ENCODE measurements around the gene MICAL3.

MICAL3 gene

GRCh38 chr22:17960695-17961445, 63.5 kb downstream of the MICAL3 start:
- Histone ChIP-seq H3K4ac (ENCODE audit: low read depth, low read length) (no peak overlapping the region), H3K9ac (ENCODE audit: low read length) (peak overlapping the region; percentile 46), H3K79me2 (ENCODE audit: control insufficient read depth, insufficient read depth, low read length) (peaks cover 9% of the 10 kb centered on the region), H3K36me3 (ENCODE audit: control insufficient read depth, insufficient read depth, low read length) (no peaks in the 10 kb centered on the region), H4K8ac (ENCODE audit: low read depth, low read length) (no peak overlapping the region), H3K4me1 (ENCODE audit: control insufficient read depth, low read depth, low read length) (peaks cover 13% of the 10 kb centered on the region), H2AK5ac (ENCODE audit: low read length) (no peak overlapping the region), H3K4me2 (ENCODE audit: low read length) (no peak overlapping the region), H3K23ac (ENCODE audit: low read length) (no peak overlapping the region), H2BK15ac (replicated peaks; ENCODE audit: low read depth) (no peak overlapping the region), H2BK120ac (ENCODE audit: low read depth, low read length) (no peak overlapping the region), H3K18ac (ENCODE audit: low read length) (no peak overlapping the region), H3K79me1 (ENCODE audit: low read length) (peaks cover 31% of the 10 kb centered on the region), H2BK5ac (ENCODE audit: low read length) (peak overlapping the region; percentile 27), H3K4me3 (ENCODE audit: low read length) (no peak overlapping the region), H3K56ac (ENCODE audit: low read length) (peak overlapping the region; percentile 58), H4K5ac (ENCODE audit: low read length) (no peak overlapping the region), H3K27ac (ENCODE audit: low read depth, low read length) (peak overlapping the region; percentile 1), H3K27me3 (ENCODE audit: insufficient read depth, low read length, poor library complexity) (no peaks in the 10 kb centered on the region)
- peak; percentile 50 for DNase-seq
- no CpG with 5 or more reads among the region's 19 CpGs for WGBS (ENCODE audit: extremely low coverage, insufficient coverage, low lambda C conversion rate)

GRCh38 chr22:17960011-17960410, 64.3 kb downstream of the MICAL3 start:
- WGBS (ENCODE audit: extremely low coverage, insufficient coverage, low lambda C conversion rate): no CpG with 5 or more reads among the region's 8 CpGs

GRCh38 chr22:17958166-17958565, 66.2 kb downstream of the MICAL3 start:
- Histone ChIP-seq H3K36me3 (ENCODE audit: control insufficient read depth, insufficient read depth, low read length) (no peaks in the 10 kb centered on the region), H2BK5ac (ENCODE audit: low read length) (no peak overlapping the region), H3K9ac (ENCODE audit: low read length) (no peak overlapping the region), H3K4me1 (ENCODE audit: control insufficient read depth, low read depth, low read length) (peaks cover 10% of the 10 kb centered on the region), H3K27me3 (ENCODE audit: insufficient read depth, low read length, poor library complexity) (no peaks in the 10 kb centered on the region), H3K18ac (ENCODE audit: low read length) (no peak overlapping the region), H2BK120ac (ENCODE audit: low read depth, low read length) (no peak overlapping the region), H3K79me2 (ENCODE audit: control insufficient read depth, insufficient read depth, low read length) (peaks cover 10% of the 10 kb centered on the region), H3K4me2 (ENCODE audit: low read length) (no peak overlapping the region), H2AK5ac (ENCODE audit: low read length) (no peak overlapping the region), H3K27ac (ENCODE audit: low read depth, low read length) (no peak overlapping the region), H3K4me3 (ENCODE audit: low read length) (no peak overlapping the region), H3K4ac (ENCODE audit: low read depth, low read length) (no peak overlapping the region), H2BK15ac (replicated peaks; ENCODE audit: low read depth) (no peak overlapping the region), H4K8ac (ENCODE audit: low read depth, low read length) (no peak overlapping the region), H3K79me1 (ENCODE audit: low read length) (peaks cover 36% of the 10 kb centered on the region), H3K56ac (ENCODE audit: low read length) (no peak overlapping the region), H4K5ac (ENCODE audit: low read length) (no peak overlapping the region), H3K23ac (ENCODE audit: low read length) (no peak overlapping the region)
- DNase-seq: no peak
- no CpG with 5 or more reads among the region's 7 CpGs for WGBS (ENCODE audit: extremely low coverage, insufficient coverage, low lambda C conversion rate)

More at GRCh38 chr22:17960011-17960410, 64.3 kb downstream of the MICAL3 start:
- Histone ChIP-seq H2BK120ac (ENCODE audit: low read depth, low read length) (no peak overlapping the region), H2BK5ac (ENCODE audit: low read length) (no peak overlapping the region), H3K4me2 (ENCODE audit: low read length) (no peak overlapping the region), H4K8ac (ENCODE audit: low read depth, low read length) (no peak overlapping the region), H3K27me3 (ENCODE audit: insufficient read depth, low read length, poor library complexity) (no peaks in the 10 kb centered on the region), H3K4ac (ENCODE audit: low read depth, low read length) (no peak overlapping the region), H3K79me1 (ENCODE audit: low read length) (peaks cover 33% of the 10 kb centered on the region), H3K18ac (ENCODE audit: low read length) (no peak overlapping the region), H3K4me1 (ENCODE audit: control insufficient read depth, low read depth, low read length) (peaks cover 13% of the 10 kb centered on the region), H2BK15ac (replicated peaks; ENCODE audit: low read depth) (no peak overlapping the region), H3K56ac (ENCODE audit: low read length) (peak overlapping the region; percentile 36), H3K79me2 (ENCODE audit: control insufficient read depth, insufficient read depth, low read length) (peaks cover 9% of the 10 kb centered on the region), H3K36me3 (ENCODE audit: control insufficient read depth, insufficient read depth, low read length) (no peaks in the 10 kb centered on the region), H4K5ac (ENCODE audit: low read length) (no peak overlapping the region), H3K27ac (ENCODE audit: low read depth, low read length) (no peak overlapping the region), H3K23ac (ENCODE audit: low read length) (no peak overlapping the region), H3K4me3 (ENCODE audit: low read length) (no peak overlapping the region), H2AK5ac (ENCODE audit: low read length) (no peak overlapping the region), H3K9ac (ENCODE audit: low read length) (no peak overlapping the region)
- DNase-seq: no peak

GRCh38 chr22:17957693-17958092, 66.7 kb downstream of the MICAL3 start:
- Histone ChIP-seq H2AK5ac (ENCODE audit: low read length) (no peak overlapping the region), H3K4me2 (ENCODE audit: low read length) (no peak overlapping the region), H2BK5ac (ENCODE audit: low read length) (no peak overlapping the region), H3K4ac (ENCODE audit: low read depth, low read length) (no peak overlapping the region), H3K36me3 (ENCODE audit: control insufficient read depth, insufficient read depth, low read length) (no peaks in the 10 kb centered on the region), H2BK15ac (replicated peaks; ENCODE audit: low read depth) (no peak overlapping the region), H3K79me2 (ENCODE audit: control insufficient read depth, insufficient read depth, low read length) (peaks cover 13% of the 10 kb centered on the region), H3K27ac (ENCODE audit: low read depth, low read length) (no peak overlapping the region), H3K56ac (ENCODE audit: low read length) (no peak overlapping the region), H3K18ac (ENCODE audit: low read length) (no peak overlapping the region), H3K23ac (ENCODE audit: low read length) (no peak overlapping the region), H3K9ac (ENCODE audit: low read length) (no peak overlapping the region), H3K27me3 (ENCODE audit: insufficient read depth, low read length, poor library complexity) (no peaks in the 10 kb centered on the region), H2BK120ac (ENCODE audit: low read depth, low read length) (no peak overlapping the region), H3K4me3 (ENCODE audit: low read length) (no peak overlapping the region), H4K5ac (ENCODE audit: low read length) (no peak overlapping the region), H3K79me1 (ENCODE audit: low read length) (peaks cover 39% of the 10 kb centered on the region), H4K8ac (ENCODE audit: low read depth, low read length) (no peak overlapping the region), H3K4me1 (ENCODE audit: control insufficient read depth, low read depth, low read length) (peaks cover 10% of the 10 kb centered on the region)
- no CpG with 5 or more reads among the region's 6 CpGs for WGBS (ENCODE audit: extremely low coverage, insufficient coverage, low lambda C conversion rate)
- no peak for DNase-seq

- no peak overlapping the region for H4K8ac ChIP-seq (ENCODE audit: low read depth, low read length)
- H3K4me2 ChIP-seq (ENCODE audit: low read length): no peak overlapping the region
- peaks cover 36% of the 10 kb centered on the region for H3K79me1 ChIP-seq (ENCODE audit: low read length)
- H3K27me3 ChIP-seq (ENCODE audit: insufficient read depth, low read length, poor library complexity): no peaks in the 10 kb centered on the region
- no peak overlapping the region for H3K18ac ChIP-seq (ENCODE audit: low read length)
- peaks cover 10% of the 10 kb centered on the region for H3K4me1 ChIP-seq (ENCODE audit: control insufficient read depth, low read depth, low read length)
- DNase-seq: no peak
- no peak overlapping the region for H3K4me3 ChIP-seq (ENCODE audit: low read length)
- H3K36me3 ChIP-seq (ENCODE audit: control insufficient read depth, insufficient read depth, low read length): no peaks in the 10 kb centered on the region
- no peak overlapping the region for H2BK15ac ChIP-seq (replicated peaks; ENCODE audit: low read depth)
- no peak overlapping the region for H3K56ac ChIP-seq (ENCODE audit: low read length)
- H3K27ac ChIP-seq (ENCODE audit: low read depth, low read length): no peak overlapping the region
- WGBS (ENCODE audit: extremely low coverage, insufficient coverage, low lambda C conversion rate): no CpG with 5 or more reads among the region's 7 CpGs
- H4K5ac ChIP-seq (ENCODE audit: low read length): no peak overlapping the region
- no peak overlapping the region for H2AK5ac ChIP-seq (ENCODE audit: low read length)
- H3K23ac ChIP-seq (ENCODE audit: low read length): no peak overlapping the region
- no peak overlapping the region for H3K4ac ChIP-seq (ENCODE audit: low read depth, low read length)
- peaks cover 14% of the 10 kb centered on the region for H3K79me2 ChIP-seq (ENCODE audit: control insufficient read depth, insufficient read depth, low read length)
- no peak overlapping the region for H2BK5ac ChIP-seq (ENCODE audit: low read length)
- H2BK120ac ChIP-seq (ENCODE audit: low read depth, low read length): no peak overlapping the region
- H3K9ac ChIP-seq (ENCODE audit: low read length): no peak overlapping the region
Measured at GRCh38 chr22:17957204-17957603, 67.2 kb downstream of the MICAL3 start.

- Histone ChIP-seq H3K36me3 (ENCODE audit: control insufficient read depth, insufficient read depth, low read length) (no peaks in the 10 kb centered on the region), H3K79me2 (ENCODE audit: control insufficient read depth, insufficient read depth, low read length) (peaks cover 12% of the 10 kb centered on the region), H3K4me3 (ENCODE audit: low read length) (no peak overlapping the region), H3K18ac (ENCODE audit: low read length) (no peak overlapping the region), H3K27me3 (ENCODE audit: insufficient read depth, low read length, poor library complexity) (no peaks in the 10 kb centered on the region), H2BK120ac (ENCODE audit: low read depth, low read length) (no peak overlapping the region), H3K4ac (ENCODE audit: low read depth, low read length) (no peak overlapping the region), H2BK5ac (ENCODE audit: low read length) (no peak overlapping the region), H3K56ac (ENCODE audit: low read length) (no peak overlapping the region), H3K79me1 (ENCODE audit: low read length) (peaks cover 36% of the 10 kb centered on the region), H3K27ac (ENCODE audit: low read depth, low read length) (no peak overlapping the region), H3K4me1 (ENCODE audit: control insufficient read depth, low read depth, low read length) (peaks cover 10% of the 10 kb centered on the region), H4K5ac (ENCODE audit: low read length) (no peak overlapping the region), H4K8ac (ENCODE audit: low read depth, low read length) (no peak overlapping the region), H3K4me2 (ENCODE audit: low read length) (no peak overlapping the region), H2AK5ac (ENCODE audit: low read length) (no peak overlapping the region), H3K23ac (ENCODE audit: low read length) (no peak overlapping the region), H3K9ac (ENCODE audit: low read length) (no peak overlapping the region), H2BK15ac (replicated peaks; ENCODE audit: low read depth) (no peak overlapping the region)
- no peak for DNase-seq
- WGBS (ENCODE audit: extremely low coverage, insufficient coverage, low lambda C conversion rate): no CpG with 5 or more reads among the region's 9 CpGs
Measured at GRCh38 chr22:17956630-17957029, 67.7 kb downstream of the MICAL3 start.

All from mesendoderm (in vitro differentiated cells).